Skeletal muscle cell (primary cell): Measurements from ENCODE around the gene JADE1.

Source experiments
- DNase-seq: peaks from one replicate; pipeline ENCODE4 v3.0.0-alpha.2; 2010; ENCODE audit warnings: low read depth
- H3K4me3 ChIP-seq: 2 replicates; pipeline ENCODE4 v1.5.1; 2011; ENCODE audit warnings: low read depth, mild to moderate bottlenecking, control low read depth, low read length, moderate library complexity

Gene JADE1

GRCh38 chr4:128803783-128804182, 5.7 kb upstream of the JADE1 start:
- no peak overlapping the region for H3K4me3 ChIP-seq
- DNase-seq: no peak

- H3K4me3 ChIP-seq: peak overlapping the region; percentile 82
- no peak for DNase-seq
Measured at GRCh38 chr4:128810331-128810870, 901 bp downstream of the JADE1 start.

- peak overlapping the region; percentile 82 for H3K4me3 ChIP-seq
- DNase-seq: no peak
Measured at GRCh38 chr4:128810871-128811570, 1.5 kb downstream of the JADE1 start.

GRCh38 chr4:128811571-128812441, 2.3 kb downstream of the JADE1 start:
- H3K4me3 ChIP-seq: peak overlapping the region; percentile 82
- no peak for DNase-seq

- DNase-seq: no peak
- peak overlapping the region; percentile 82 for H3K4me3 ChIP-seq
Measured at GRCh38 chr4:128812442-128813235, 3.1 kb downstream of the JADE1 start.

- no peak for DNase-seq
- no peak overlapping the region for H3K4me3 ChIP-seq
Measured at GRCh38 chr4:128813965-128814364, 4.5 kb downstream of the JADE1 start.

- H3K4me3 ChIP-seq: no peak overlapping the region
- no peak for DNase-seq
Measured at GRCh38 chr4:128818442-128818841, 8.9 kb downstream of the JADE1 start.

GRCh38 chr4:128819082-128819742, 9.7 kb downstream of the JADE1 start:
- H3K4me3 ChIP-seq: no peak overlapping the region
- no peak for DNase-seq

- H3K4me3 ChIP-seq: no peak overlapping the region
- DNase-seq: no peak
Measured at GRCh38 chr4:128820671-128821070, 11.2 kb downstream of the JADE1 start.

GRCh38 chr4:128821151-128821550, 11.7 kb downstream of the JADE1 start:
- H3K4me3 ChIP-seq: no peak overlapping the region
- no peak for DNase-seq

GRCh38 chr4:128823025-128823661, 13.6 kb downstream of the JADE1 start:
- no peak overlapping the region for H3K4me3 ChIP-seq
- peak; percentile 61 for DNase-seq

- no peak for DNase-seq
Measured at GRCh38 chr4:128825226-128825625, 15.7 kb downstream of the JADE1 start.

GRCh38 chr4:128827296-128827695, 17.8 kb downstream of the JADE1 start:
- no peak overlapping the region for H3K4me3 ChIP-seq
- DNase-seq: no peak

More at GRCh38 chr4:128825226-128825625, 15.7 kb downstream of the JADE1 start:
- H3K4me3 ChIP-seq: no peak overlapping the region

- no peak for DNase-seq
- H3K4me3 ChIP-seq: no peak overlapping the region
Measured at GRCh38 chr4:128830906-128831503, 21.5 kb downstream of the JADE1 start.

GRCh38 chr4:128831531-128832242, 22.2 kb downstream of the JADE1 start:
- H3K4me3 ChIP-seq: no peak overlapping the region
- no peak for DNase-seq

GRCh38 chr4:128832243-128832625, 22.7 kb downstream of the JADE1 start:
- no peak for DNase-seq
- H3K4me3 ChIP-seq: no peak overlapping the region

GRCh38 chr4:128835498-128836222, 26.2 kb downstream of the JADE1 start:
- no peak for DNase-seq

More at GRCh38 chr4:128835498-128836222, 26.2 kb downstream of the JADE1 start:
- H3K4me3 ChIP-seq: no peak overlapping the region
